Lower lobe of right lung (tissue), 2 donors: ENCODE results near the gene BIRC7. TPM values are rescaled to one million over a fixed set of nuclear protein-coding genes. Genes with fewer than 3 reads are reported as not detected.

Experiments used
- ATAC-seq, 2 donors: fragments of 200-7000 bp; cut with Tn5 transposase; one replicate each; pipeline ENCODE4 v1.9.1; 2020 to 2022; ENCODE audit warnings: mild to moderate bottlenecking in 2 of 2, moderate library complexity in 2 of 2
- DNase-seq: peaks from one replicate; pipeline ENCODE4 v3.0.0-alpha.2; 2020
- H3K27ac ChIP-seq: fragments of 200-600 bp; one replicate; pipeline ENCODE4 v1.8.0; 2022
- H3K27me3 ChIP-seq: fragments of 200-600 bp; one replicate; pipeline ENCODE4 v1.8.0; 2022; ENCODE audit warnings: low read depth
- H3K36me3 ChIP-seq: fragments of 200-600 bp; one replicate; pipeline ENCODE4 v1.8.0; 2022; ENCODE audit warnings: mild to moderate bottlenecking
- H3K4me1 ChIP-seq: fragments of 200-600 bp; one replicate; pipeline ENCODE4 v1.8.0; 2022
- H3K4me3 ChIP-seq: fragments of 200-600 bp; one replicate; pipeline ENCODE4 v1.8.0; 2022; ENCODE audit warnings: mild to moderate bottlenecking
- H3K9me3 ChIP-seq: fragments of 200-600 bp; one replicate; pipeline ENCODE4 v1.8.0; 2022
- CTCF ChIP-seq: fragments of 200-600 bp; IDR thresholded peaks from one replicate; pipeline ENCODE4 v1.8.0; 2022; ENCODE audit warnings: antibody characterized with exemption, mild to moderate bottlenecking
- intact Hi-C: fragments of 100-400 bp; cut with DNase I; formaldehyde crosslinking; loops from one replicate; pipeline ENCODE4 v1.11.0; 2022
- long read RNA-seq: library from polyadenylated mRNA; unstranded; transcript quantifications from one replicate; pipeline ENCODE4 v2.0.0, GENCODE V29; 2021
- total RNA-seq: library from RNA; stranded (reverse); fragmentation: NEBNext Ultra II Directional; extraction: Animal tissue kit (Norgen Biotek cat#: 25700); gene quantifications from one replicate; pipeline ENCODE4 v1.2.1, GENCODE V29; 2021
- donor health status: DM: no; HTN: yes; CAD: no; lungs with severe emphysema.

BIRC7 gene
- total RNA-seq = 15.9 TPM
- long read RNA-seq, partial matches to known transcripts = 1 of 14 reads
- long read RNA-seq, other reads (novel, unspliced or antisense) = 8 of 14 reads

- H3K27me3 ChIP-seq = peaks cover 51% of the 10 kb centered on the region
- no peaks in the 10 kb centered on the region for H3K36me3 ChIP-seq
- H3K27ac ChIP-seq = no peak within 1 kb of the TSS
- TF ChIP-seq CTCF = no peak
- no peaks in the 10 kb centered on the region for H3K9me3 ChIP-seq
- no peak within 1 kb of the TSS for H3K4me3 ChIP-seq
- H3K4me1 ChIP-seq = no peaks in the 10 kb centered on the region
- ATAC-seq (peak in 1 of 2 donors; percentile 12), DNase-seq (peak; percentile 69)
- intact Hi-C loops = no loop called here
These were observed at the start of gene BIRC7 for GRCh38 chr20:63235399-63235983. Gene BIRC7, plus strand, starts transcription at chr20:63235905. Its CDS starts 192 bp downstream, at chr20:63236097.

- TF ChIP-seq CTCF = no peak
- no peaks in the 10 kb centered on the region for H3K4me1 ChIP-seq
- intact Hi-C loops = no loop called here
These were observed 49.6 kb upstream of the BIRC7 start for GRCh38 chr20:63186084-63186483.

GRCh38 chr20:63186528-63187316 lies 49.0 kb upstream of the BIRC7 start:
- Histone ChIP-seq H3K27ac (no peak overlapping the region), H3K4me3 (no peak overlapping the region), H3K27me3 (peaks cover 20% of the 10 kb centered on the region), H3K9me3 (no peaks in the 10 kb centered on the region), H3K36me3 (no peaks in the 10 kb centered on the region), H3K4me1 (no peaks in the 10 kb centered on the region)
- no peak for TF ChIP-seq CTCF
- no peak for DNase-seq
- no peak for ATAC-seq
- intact Hi-C loops = no loop called here

More at GRCh38 chr20:63186084-63186483, 49.6 kb upstream of the BIRC7 start:
- H3K27ac ChIP-seq = no peak overlapping the region
- DNase-seq (no peak), ATAC-seq (no peak)
- no peak overlapping the region for H3K4me3 ChIP-seq
- peaks cover 26% of the 10 kb centered on the region for H3K27me3 ChIP-seq
- H3K36me3 ChIP-seq = no peaks in the 10 kb centered on the region
- H3K9me3 ChIP-seq = no peaks in the 10 kb centered on the region

- H3K4me1 ChIP-seq = no peaks in the 10 kb centered on the region
- no peak overlapping the region for H3K4me3 ChIP-seq
- H3K27me3 ChIP-seq = peaks cover 11% of the 10 kb centered on the region
- no peaks in the 10 kb centered on the region for H3K9me3 ChIP-seq
- ATAC-seq (no peak), DNase-seq (no peak)
- H3K27ac ChIP-seq = no peak overlapping the region
- H3K36me3 ChIP-seq = no peaks in the 10 kb centered on the region
- intact Hi-C loops = no loop called here
- no peak for TF ChIP-seq CTCF
These were observed 48.2 kb upstream of the BIRC7 start for GRCh38 chr20:63187338-63188158.

- Histone ChIP-seq H3K4me1 (no peaks in the 10 kb centered on the region), H3K27me3 (peaks cover 6% of the 10 kb centered on the region), H3K4me3 (no peak overlapping the region), H3K36me3 (no peaks in the 10 kb centered on the region), H3K27ac (no peak overlapping the region), H3K9me3 (no peaks in the 10 kb centered on the region)
- DNase-seq (no peak), ATAC-seq (no peak)
- TF ChIP-seq CTCF = no peak
- intact Hi-C loops = no loop called here
These were observed 47.6 kb upstream of the BIRC7 start for GRCh38 chr20:63188159-63188442.
